H1 (cell line): ENCODE data around the gene GFOD1. TPM values are rescaled to one million over a fixed set of nuclear protein-coding genes. Genes with fewer than 3 reads are reported as not detected.

Source experiments
- CTCF ChIA-PET: fragments of 300-600 bp; sonication (Branson Sonifier 250); formaldehyde crosslinking; loops from one replicate; lab custom pipeline; 2021; ENCODE audit not compliant: partially characterized antibody; lab: Charles Lee
- POLR2A ChIA-PET: fragments of 300-600 bp; sonication (Branson Sonifier 250); formaldehyde crosslinking; loops from one replicate; lab custom pipeline; 2021; ENCODE audit warnings: inconsistent platforms; ENCODE audit not compliant: partially characterized antibody; lab: Charles Lee
- DNase-seq, 2 experiments: peaks; one replicate each; pipeline versions ENCODE4 v3.0.0 to v3.0.0-alpha.2; 2010 to 2022; ENCODE audit warnings: low spot score in 2 of 2, low read depth in 1 of 2, mixed read lengths in 1 of 2
- FAIRE-seq: peaks from 2 replicates; lab custom pipeline; 2011; peaks lifted over from hg19 to GRCh38; lab: Jason Lieb, UNC
- H2AFZ ChIP-seq: 2 replicates; pipeline ENCODE4 v1.8.1; 2012; ENCODE audit warnings: low read length, inconsistent platforms
- H2AK5ac ChIP-seq: 2 replicates; pipeline ENCODE4 v1.6.1; 2013; ENCODE audit warnings: low read depth, low read length
- H2BK120ac ChIP-seq: replicated peaks from 2 replicates; pipeline ENCODE3; 2013; ENCODE audit warnings: low read depth, low read length, inconsistent platforms
- H2BK12ac ChIP-seq: 2 replicates; pipeline ENCODE4 v1.6.1; 2013; ENCODE audit warnings: low read depth, low read length
- H2BK15ac ChIP-seq: 2 replicates; pipeline ENCODE4 v1.6.1; 2013; ENCODE audit warnings: low read length
- H2BK20ac ChIP-seq: 2 replicates; pipeline ENCODE4 v1.6.1; 2013; ENCODE audit warnings: low read length
- H2BK5ac ChIP-seq: 2 replicates; pipeline ENCODE4 v1.6.1; 2013; ENCODE audit warnings: low read depth, low read length
- H3K14ac ChIP-seq: 2 replicates; pipeline ENCODE4 v1.6.1; 2013; ENCODE audit warnings: inconsistent platforms; ENCODE audit not compliant: insufficient read length
- H3K18ac ChIP-seq: 2 replicates; pipeline ENCODE4 v1.6.1; 2013; ENCODE audit warnings: low read length; ENCODE audit errors: extremely low read depth
- H3K23ac ChIP-seq: 2 replicates; pipeline ENCODE4 v1.6.1; 2013; ENCODE audit warnings: inconsistent platforms; ENCODE audit not compliant: insufficient read length
- H3K23me2 ChIP-seq: 2 replicates; pipeline ENCODE4 v1.6.1; 2013; ENCODE audit warnings: low read depth, low read length
- H3K27ac ChIP-seq: 2 replicates; pipeline ENCODE4 v1.6.1; 2011; ENCODE audit warnings: low read depth, low read length, inconsistent platforms
- H3K27me3 ChIP-seq, 4 experiments: replicated peaks in 1 of 4; 1 replicate in 1 of 4; 2 replicates in 3 of 4; pipeline versions ENCODE4 v1.6.1 to v1.8.1; 2011 to 2013; ENCODE audit warnings: low read length in 3 of 4, mild to moderate bottlenecking in 3 of 4, inconsistent platforms in 2 of 4, mixed read lengths in 2 of 4, moderate library complexity in 1 of 4; ENCODE audit not compliant: control insufficient read depth in 3 of 4, insufficient read depth in 3 of 4; ENCODE audit errors: extremely low read depth in 1 of 4
- H3K36me3 ChIP-seq, 4 experiments: 2 replicates each; pipeline versions ENCODE4 v1.6.1 to v1.8.1; 2011 to 2013; ENCODE audit warnings: mild to moderate bottlenecking in 4 of 4, low read length in 3 of 4, moderate library complexity in 2 of 4, control low read depth in 1 of 4, inconsistent platforms in 1 of 4; ENCODE audit not compliant: insufficient read depth in 4 of 4, control insufficient read depth in 2 of 4
- H3K4ac ChIP-seq: replicated peaks from 2 replicates; pipeline ENCODE3; 2013; ENCODE audit warnings: low read length, low read depth, mixed read lengths, inconsistent platforms; ENCODE audit not compliant: insufficient read length
- H3K4me1 ChIP-seq, 4 experiments: replicated peaks in 1 of 4; 1 replicate in 1 of 4; 2 replicates in 3 of 4; pipeline versions ENCODE4 v1.6.1 to v1.8.1; 2011 to 2013; ENCODE audit warnings: low read length in 3 of 4, inconsistent platforms in 2 of 4, mixed read lengths in 1 of 4; ENCODE audit not compliant: insufficient read depth in 4 of 4, control insufficient read depth in 3 of 4
- H3K4me2 ChIP-seq, 2 experiments: 2 replicates each; pipeline versions ENCODE4 v1.6.1 to v1.8.1; 2011 to 2013; ENCODE audit warnings: low read depth in 2 of 2, low read length in 2 of 2, control low read depth in 1 of 2, inconsistent platforms in 1 of 2, mild to moderate bottlenecking in 1 of 2; ENCODE audit not compliant: insufficient read depth in 1 of 2
- H3K4me3 ChIP-seq, 4 experiments: fragments of 200-600, 300-600 bp in 1 of 4; sonication (generic), shearing (Covaris generic), sonication (Bioruptor Twin) in 1 of 4; 2 replicates each; pipeline versions ENCODE4 v1.5.1 to v1.8.1; 2011 to 2016; ENCODE audit warnings: low read length in 4 of 4, low read depth in 3 of 4, control low read depth in 2 of 4, inconsistent platforms in 2 of 4, mild to moderate bottlenecking in 2 of 4, mixed read lengths in 1 of 4, moderate library complexity in 1 of 4; ENCODE audit not compliant: insufficient read depth in 2 of 4; ENCODE audit errors: extremely low read depth in 1 of 4
- H3K56ac ChIP-seq: replicated peaks from 2 replicates; pipeline ENCODE3; 2013; ENCODE audit warnings: low read depth, mild to moderate bottlenecking, mixed read lengths, low read length, inconsistent platforms; ENCODE audit not compliant: insufficient read length
- H3K79me1 ChIP-seq: 2 replicates; pipeline ENCODE4 v1.6.1; 2013; ENCODE audit warnings: low read depth, low read length, control low read depth
- H3K79me2 ChIP-seq, 2 experiments: 2 replicates each; pipeline versions ENCODE4 v1.6.1 to v1.8.1; 2012 to 2013; ENCODE audit warnings: low read length in 2 of 2, mild to moderate bottlenecking in 2 of 2, inconsistent platforms in 1 of 2; ENCODE audit not compliant: insufficient read depth in 2 of 2, control insufficient read depth in 1 of 2
- H3K9ac ChIP-seq, 4 experiments: replicated peaks in 1 of 4; 1 replicate in 1 of 4; 2 replicates in 3 of 4; pipeline versions ENCODE4 v1.6.1 to v1.8.1; 2011 to 2013; ENCODE audit warnings: low read depth in 3 of 4, low read length in 3 of 4, control low read depth in 2 of 4, mild to moderate bottlenecking in 2 of 4, moderate library complexity in 2 of 4, inconsistent platforms in 1 of 4; ENCODE audit errors: extremely low read depth in 1 of 4
- H3K9me3 ChIP-seq, 2 experiments: 2 replicates each; pipeline versions ENCODE4 v1.6.1 to v1.8.1; 2012 to 2013; ENCODE audit warnings: mild to moderate bottlenecking in 2 of 2, moderate library complexity in 2 of 2, control low read depth in 1 of 2, inconsistent platforms in 1 of 2, low read depth in 1 of 2, low read length in 1 of 2, mixed read lengths in 1 of 2; ENCODE audit not compliant: insufficient read depth in 2 of 2
- H4K20me1 ChIP-seq, 2 experiments: replicated peaks in 1 of 2; 2 replicates each; pipeline versions ENCODE3 to v1.8.1; 2011 to 2013; ENCODE audit warnings: inconsistent platforms in 2 of 2, low read length in 2 of 2, mild to moderate bottlenecking in 1 of 2; ENCODE audit not compliant: insufficient read depth in 2 of 2, control insufficient read depth in 1 of 2
- H4K5ac ChIP-seq: 2 replicates; pipeline ENCODE4 v1.6.1; 2013; ENCODE audit warnings: low read length, low read depth, mixed read lengths, inconsistent platforms; ENCODE audit not compliant: insufficient read length
- H4K8ac ChIP-seq: 2 replicates; pipeline ENCODE4 v1.8.0; 2013; ENCODE audit warnings: mild to moderate bottlenecking, moderate library complexity, low read length, inconsistent platforms; ENCODE audit not compliant: insufficient read depth; ENCODE audit errors: extremely low read depth
- H4K91ac ChIP-seq: replicated peaks from 2 replicates; pipeline ENCODE3; 2013; ENCODE audit warnings: low read length, mixed read lengths, inconsistent platforms; ENCODE audit not compliant: insufficient read length
- HDAC6 ChIP-seq: IDR thresholded peaks from one replicate; pipeline ENCODE4 v1.7.1; 2012; ENCODE audit warnings: low read depth, mild to moderate bottlenecking, inconsistent platforms, low read length, moderate library complexity
- NANOG ChIP-seq: IDR thresholded peaks from 2 replicates; pipeline ENCODE4 v1.6.1; 2011; ENCODE audit warnings: low read length, low read depth, mild to moderate bottlenecking, inconsistent platforms; ENCODE audit not compliant: insufficient read depth, poor library complexity, severe bottlenecking
- WGBS, 2 experiments: shearing (Covaris generic) in 1 of 2; methylation state at CpG; one replicate each; pipeline versions ENCODE4 v1.1.6 to v1.1.7; 2013 to 2015; ENCODE audit warnings: low lambda C conversion rate in 2 of 2, mixed read lengths in 2 of 2, inconsistent platforms in 1 of 2, low coverage in 1 of 2, missing lambda C conversion rate in 1 of 2; ENCODE audit not compliant: insufficient replicate concordance in 2 of 2, insufficient coverage in 1 of 2, insufficient read length in 1 of 2; ENCODE audit errors: extremely low coverage in 1 of 2, missing lambda C conversion rate in 1 of 2; 5-methylcytosine and 5-hydroxymethylcytosine counted together
- polyA plus RNA-seq, 7 experiments: library from polyadenylated mRNA; depleted of rRNA in 3 of 7; stranded (reverse) in 5 of 7; unstranded in 2 of 7; fragments of >200 nt in 5 of 7; fragments of 200-250 nt in 2 of 7; gene quantifications; 1 replicate in 5 of 7; 2 replicates in 1 of 7; 4 replicates in 1 of 7; pipeline versions ENCODE4 v1.2.1 to v1.2.3, GENCODE V29; 2011 to 2013; ENCODE audit warnings: missing spikeins in 2 of 7, mixed read lengths in 2 of 7
- total RNA-seq: library from RNA; stranded (reverse); fragmentation: NEBNext Ultra II Directional; extraction: Animal tissue kit (Norgen Biotek cat#: 25700); gene quantifications from 2 replicates; pipeline ENCODE4 v1.2.1, GENCODE V29; 2021

The GFOD1 gene
- total and polyA plus RNA-seq, 2 of the 8 experiments (the other 6 are each of a cell fraction or from before 2014, with no cell fraction given): 2.5 to 8.8 TPM

GRCh38 chr6:13536796-13537526, 49.6 kb upstream of the GFOD1 start:
- no peaks in the 10 kb centered on the region for H3K27me3 ChIP-seq
- no peaks in the 10 kb centered on the region for H4K20me1 ChIP-seq
- H3K36me3 ChIP-seq: no peaks in the 10 kb centered on the region
- no peak overlapping the region for H3K56ac ChIP-seq
- H3K79me1 ChIP-seq: no peaks in the 10 kb centered on the region
- no peak overlapping the region for H4K91ac ChIP-seq
- H4K8ac ChIP-seq: no peak overlapping the region
- no peak overlapping the region for H3K4me2 ChIP-seq
- H3K18ac ChIP-seq: no peak overlapping the region
- 89% methylated on average over 4 of the region's 4 CpGs; no CpG with 5 or more reads in 1 of the 2 experiments for WGBS, 2 experiments
- H3K4me1 ChIP-seq: peaks cover 5 to 12% (median 10%) of the 10 kb centered on the region in 4 experiments
- no peak overlapping the region for H3K27ac ChIP-seq
- no peak overlapping the region for H2BK5ac ChIP-seq
- TF ChIP-seq NANOG (no peak), HDAC6 (no peak)
- no peak overlapping the region for H3K23ac ChIP-seq
- H4K5ac ChIP-seq: no peak overlapping the region
- H2BK15ac ChIP-seq: no peak overlapping the region
- CTCF ChIA-PET: interaction anchor here (0.9 to 2.4 kb wide), 10 partner anchors 21 to 1541 kb away, joined by 3 to 9 read pairs (median 4); partner anchors contain the start of gene NOL7
- H3K4me3 ChIP-seq: no peak overlapping the region
- no peaks in the 10 kb centered on the region for H3K23me2 ChIP-seq
- no peak overlapping the region for H3K4ac ChIP-seq
- no peak for FAIRE-seq
- no peak overlapping the region for H2BK12ac ChIP-seq
- H2BK20ac ChIP-seq: no peak overlapping the region
- DNase-seq: no peak
- H3K14ac ChIP-seq: no peak overlapping the region
- H3K9me3 ChIP-seq: 0 out of 4 replicates have a peak, but pooled peaks cover 0 to 3% of the 10 kb centered on the region in 2 experiments
- no peak overlapping the region for H2AK5ac ChIP-seq
- POLR2A ChIA-PET: no interaction called here
- H3K79me2 ChIP-seq: no peaks in the 10 kb centered on the region
- H2BK120ac ChIP-seq: no peak overlapping the region
- no peak overlapping the region for H2AFZ ChIP-seq
- H3K9ac ChIP-seq: no peak overlapping the region
